ENCODE results near the gene CHMP2A.

DNA sequence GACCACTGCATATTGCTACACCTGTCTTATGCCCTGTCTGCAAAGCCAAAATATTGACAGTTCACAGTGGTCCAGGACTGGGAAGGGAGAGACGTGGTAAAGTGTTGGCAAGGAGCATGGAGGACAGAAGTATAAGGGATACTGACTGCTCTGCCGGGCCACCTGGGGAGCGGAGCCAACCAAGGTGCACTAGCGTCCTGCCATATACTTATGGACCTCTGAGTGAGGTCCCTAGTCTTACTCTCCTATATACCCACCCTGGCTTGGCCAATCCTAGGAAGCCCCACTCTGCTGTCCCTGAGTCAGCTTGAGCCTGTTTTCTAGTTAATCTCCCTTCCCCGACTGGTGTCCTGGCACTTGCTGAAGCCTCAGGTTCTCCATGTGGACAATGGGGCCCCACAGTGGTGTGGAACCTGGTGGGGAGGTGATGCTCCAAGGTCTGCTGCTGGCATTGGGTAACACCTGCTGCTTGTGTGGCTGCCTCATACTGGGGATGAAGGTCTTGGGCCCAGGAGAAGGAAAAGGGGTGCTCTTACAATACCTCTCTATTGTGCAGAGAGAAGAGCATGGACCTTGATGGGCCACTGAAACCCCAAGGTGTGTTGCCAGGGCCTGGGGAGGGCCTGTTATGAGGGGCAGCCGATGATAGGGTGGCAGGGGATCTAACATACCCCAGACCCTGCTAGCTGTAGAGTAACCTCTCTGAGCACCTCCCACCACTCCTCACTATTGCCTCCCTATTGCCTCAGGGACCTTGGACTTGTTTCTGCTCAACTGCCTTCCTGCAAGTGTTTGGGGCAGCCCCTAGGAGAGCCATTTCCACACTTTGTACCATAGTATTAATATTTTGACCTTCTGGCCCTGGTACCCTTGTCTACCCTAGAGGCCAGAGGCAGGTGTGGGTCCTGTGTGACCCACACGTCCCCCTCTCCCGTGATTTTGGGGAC lies 17.8 kb downstream of the CHMP2A start:
- no peak for TF ChIP-seq CTCF (conservative IDR thresholded peaks at IDR 0.05; ENCODE audit: low read depth, low read length)
- TF ChIP-seq FOS (IDR thresholded peaks at IDR 0.05; ENCODE audit: low read depth, low read length), result no peak
- TF ChIP-seq POLR2A (IDR thresholded peaks at IDR 0.05; ENCODE audit: low read depth, low read length), result no peak
- TF ChIP-seq MXI1 (IDR thresholded peaks at IDR 0.05; ENCODE audit: borderline replicate concordance, low read depth, low read length), result no peak
- TF ChIP-seq, protein P1, sequence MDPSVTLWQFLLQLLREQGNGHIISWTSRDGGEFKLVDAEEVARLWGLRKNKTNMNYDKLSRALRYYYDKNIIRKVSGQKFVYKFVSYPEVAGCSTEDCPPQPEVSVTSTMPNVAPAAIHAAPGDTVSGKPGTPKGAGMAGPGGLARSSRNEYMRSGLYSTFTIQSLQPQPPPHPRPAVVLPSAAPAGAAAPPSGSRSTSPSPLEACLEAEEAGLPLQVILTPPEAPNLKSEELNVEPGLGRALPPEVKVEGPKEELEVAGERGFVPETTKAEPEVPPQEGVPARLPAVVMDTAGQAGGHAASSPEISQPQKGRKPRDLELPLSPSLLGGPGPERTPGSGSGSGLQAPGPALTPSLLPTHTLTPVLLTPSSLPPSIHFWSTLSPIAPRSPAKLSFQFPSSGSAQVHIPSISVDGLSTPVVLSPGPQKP (IDR thresholded peaks at IDR 0.05; ENCODE audit: borderline replicate concordance, low read depth, low read length), result no peak
- no peak for TF ChIP-seq MAZ (IDR thresholded peaks at IDR 0.05; ENCODE audit: borderline replicate concordance, low read depth, low read length)
